ENCODE results near the gene WBP1L.
A peak's percentile ranks its signal among the peaks of the same experiment; 100 is the strongest.
"Not testable (repeated sequence)": the region's sequence is repeated elsewhere in the genome, so short reads cannot be mapped to it uniquely, and the experiment has no call there.

WBP1L gene

DNA sequence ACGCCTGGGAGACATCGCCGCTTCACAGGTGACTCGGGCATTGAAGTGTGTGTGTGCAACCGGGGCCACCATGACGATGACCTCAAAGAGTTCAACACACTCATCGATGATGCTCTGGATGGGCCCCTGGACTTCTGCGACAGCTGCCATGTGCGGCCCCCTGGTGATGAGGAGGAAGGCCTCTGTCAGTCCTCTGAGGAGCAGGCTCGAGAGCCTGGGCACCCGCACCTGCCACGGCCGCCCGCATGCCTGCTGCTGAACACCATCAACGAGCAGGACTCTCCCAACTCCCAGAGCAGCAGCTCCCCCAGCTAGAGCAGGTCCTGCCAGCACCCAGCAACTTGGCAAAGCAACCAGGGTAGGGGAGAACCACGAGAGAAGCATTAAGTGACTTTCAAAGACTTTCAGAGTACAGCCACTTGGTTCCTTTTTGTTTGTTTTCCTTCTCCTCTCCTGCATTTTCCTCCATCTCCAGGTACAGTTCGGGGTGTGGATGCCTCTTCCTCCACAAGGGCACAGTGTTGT is 69.3 kb downstream of the WBP1L start:
- Histone ChIP-seq H3K4me1 (ENCODE audit: control insufficient read depth, insufficient read depth, low read length, unreplicated experiment) (peaks cover 34% of the 10 kb centered on the region), H3K27ac (ENCODE audit: low read depth, low read length) (no peak overlapping the region), H2AFZ (ENCODE audit: low read length, unreplicated experiment) (no peak overlapping the region), H3K4me3 (ENCODE audit: low read depth, low read length) (no peak overlapping the region), H3K79me2 (ENCODE audit: control insufficient read depth, insufficient read depth, low read length, unreplicated experiment) (peaks cover 6% of the 10 kb centered on the region), H3K36me3 (ENCODE audit: insufficient read depth, low read length) (peaks cover 22% of the 10 kb centered on the region; the same call in 1 of the 2 replicates), H3K27me3 (ENCODE audit: insufficient read depth, low read length) (no peaks in the 10 kb centered on the region)

DNA sequence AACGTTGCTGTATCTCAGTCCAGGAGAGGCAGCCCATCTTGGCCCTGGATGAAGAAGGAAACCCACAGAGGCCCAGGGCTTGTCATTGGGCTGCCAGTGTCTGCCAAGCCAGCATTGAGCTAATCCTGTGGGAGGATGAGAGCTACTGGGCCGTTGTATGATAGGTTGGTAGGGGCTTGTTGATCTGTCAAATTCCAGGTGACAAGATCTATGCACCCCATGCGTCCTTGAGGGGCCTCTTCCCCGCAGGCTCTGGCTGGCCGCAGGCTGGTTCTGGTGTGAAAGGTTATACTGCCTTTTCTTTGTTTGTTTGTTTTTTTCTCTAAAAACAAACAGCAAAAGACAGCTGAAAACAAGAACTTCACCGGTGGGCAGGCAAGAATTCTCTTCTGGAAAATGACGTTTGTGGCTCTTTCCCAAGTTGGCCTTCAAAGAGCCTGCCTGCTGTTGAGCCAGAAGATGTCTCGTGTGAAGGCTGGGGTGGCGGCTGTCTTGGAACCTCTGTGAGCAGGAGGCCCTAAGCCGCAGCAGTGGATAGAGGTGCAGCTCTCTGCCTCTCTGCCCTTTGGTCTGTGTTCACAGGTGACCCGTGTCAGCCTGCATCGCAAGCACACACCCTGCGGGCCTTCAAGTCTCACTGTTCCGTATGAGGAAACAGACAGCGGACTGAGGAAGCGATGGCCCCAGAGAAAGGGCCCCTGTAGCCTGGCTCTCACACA is 70.1 kb downstream of the WBP1L start:
- no peaks in the 10 kb centered on the region for H3K27me3 ChIP-seq (ENCODE audit: insufficient read depth, low read length)
- H3K4me3 ChIP-seq (ENCODE audit: low read depth, low read length) = no peak overlapping the region
- H3K79me2 ChIP-seq (ENCODE audit: control insufficient read depth, insufficient read depth, low read length, unreplicated experiment) = peaks cover under 1% of the 10 kb centered on the region
- peak overlapping the region; percentile 89 for H3K27ac ChIP-seq (ENCODE audit: low read depth, low read length)
- H2AFZ ChIP-seq (ENCODE audit: low read length, unreplicated experiment) = no peak overlapping the region
- H3K4me1 ChIP-seq (ENCODE audit: control insufficient read depth, insufficient read depth, low read length, unreplicated experiment) = peaks cover 34% of the 10 kb centered on the region
- H3K36me3 ChIP-seq (ENCODE audit: insufficient read depth, low read length) = peaks cover 22% of the 10 kb centered on the region; the same call in 1 of the 2 replicates

DNA sequence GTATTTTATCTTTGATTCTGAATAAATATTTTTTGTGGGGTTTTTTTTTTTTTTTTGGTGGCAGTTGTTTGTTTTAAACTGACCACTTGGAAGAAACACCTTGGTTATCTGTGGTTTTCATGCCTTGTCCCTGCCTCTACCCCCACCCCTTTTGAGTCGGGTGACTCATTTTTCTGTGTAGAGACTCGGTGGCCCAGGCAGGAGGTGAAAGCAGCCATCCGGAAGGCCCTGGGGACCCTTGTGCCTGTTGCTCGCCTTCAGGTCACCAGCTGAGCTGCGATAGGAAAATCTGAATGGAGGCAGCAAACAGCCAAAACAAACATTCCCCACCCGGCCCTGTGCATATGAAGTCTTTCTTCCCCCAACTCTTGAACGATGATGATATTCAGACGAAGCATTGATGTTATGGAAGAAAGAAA is 70.7 kb downstream of the WBP1L start:
- Histone ChIP-seq H3K27ac (ENCODE audit: low read depth, low read length) (peak overlapping the region; percentile 89), H3K36me3 (ENCODE audit: insufficient read depth, low read length) (peaks cover 22% of the 10 kb centered on the region; the same call in 1 of the 2 replicates)

DNA sequence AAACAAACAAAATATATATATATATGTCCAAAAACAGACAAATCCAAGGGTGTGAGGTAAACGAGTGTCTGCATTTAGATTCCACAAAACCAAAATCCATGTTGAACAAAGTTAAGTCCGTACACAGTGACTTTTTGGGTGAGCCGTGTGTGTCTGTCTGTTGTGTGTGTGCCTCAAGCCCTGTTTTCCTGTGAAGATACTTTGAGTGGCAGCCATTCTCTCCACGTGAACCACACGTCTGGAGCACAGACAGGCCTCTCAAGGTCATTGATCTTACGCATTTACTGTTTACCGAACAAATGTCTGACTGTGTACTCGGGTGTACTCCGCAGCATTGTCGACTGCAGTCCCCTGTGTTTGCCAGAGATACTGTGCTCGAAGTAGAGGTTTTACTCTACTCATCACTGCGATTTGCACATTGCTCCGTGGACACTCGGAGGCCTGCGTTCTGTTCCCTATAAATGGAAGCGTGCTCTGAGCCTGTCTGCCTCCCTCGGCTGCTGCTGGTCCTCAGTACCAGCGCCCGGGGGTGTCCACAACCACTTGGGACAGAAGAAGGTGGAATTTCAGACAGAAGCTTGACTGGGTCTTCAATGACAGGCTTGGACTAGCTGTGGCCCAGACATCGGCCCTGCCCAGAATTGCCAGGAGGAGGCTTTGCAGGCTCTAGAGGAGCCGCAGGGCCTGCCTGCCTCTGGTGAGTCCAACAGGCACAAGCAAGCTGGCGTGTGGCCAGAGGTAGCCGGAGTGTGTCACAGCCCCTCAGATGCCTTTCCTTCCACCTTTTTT is 71.3 kb downstream of the WBP1L start:
- Histone ChIP-seq H3K27me3 (ENCODE audit: insufficient read depth, low read length) (no peaks in the 10 kb centered on the region), H3K4me1 (ENCODE audit: control insufficient read depth, insufficient read depth, low read length, unreplicated experiment) (peaks cover 34% of the 10 kb centered on the region), H3K79me2 (ENCODE audit: control insufficient read depth, insufficient read depth, low read length, unreplicated experiment) (no peaks in the 10 kb centered on the region), H2AFZ (ENCODE audit: low read length, unreplicated experiment) (no peak overlapping the region), H3K4me3 (ENCODE audit: low read depth, low read length) (no peak overlapping the region), H3K27ac (ENCODE audit: low read depth, low read length) (peak overlapping the region; percentile 89), H3K36me3 (ENCODE audit: insufficient read depth, low read length) (peaks cover 18% of the 10 kb centered on the region; the same call in 1 of the 2 replicates)

More for the DNA sequence above, 70.7 kb downstream of the WBP1L start:
- H3K4me3 ChIP-seq (ENCODE audit: low read depth, low read length) = no peak overlapping the region
- no peaks in the 10 kb centered on the region for H3K27me3 ChIP-seq (ENCODE audit: insufficient read depth, low read length)
- peaks cover 34% of the 10 kb centered on the region for H3K4me1 ChIP-seq (ENCODE audit: control insufficient read depth, insufficient read depth, low read length, unreplicated experiment)
- no peaks in the 10 kb centered on the region for H3K79me2 ChIP-seq (ENCODE audit: control insufficient read depth, insufficient read depth, low read length, unreplicated experiment)
- H2AFZ ChIP-seq (ENCODE audit: low read length, unreplicated experiment) = no peak overlapping the region

DNA sequence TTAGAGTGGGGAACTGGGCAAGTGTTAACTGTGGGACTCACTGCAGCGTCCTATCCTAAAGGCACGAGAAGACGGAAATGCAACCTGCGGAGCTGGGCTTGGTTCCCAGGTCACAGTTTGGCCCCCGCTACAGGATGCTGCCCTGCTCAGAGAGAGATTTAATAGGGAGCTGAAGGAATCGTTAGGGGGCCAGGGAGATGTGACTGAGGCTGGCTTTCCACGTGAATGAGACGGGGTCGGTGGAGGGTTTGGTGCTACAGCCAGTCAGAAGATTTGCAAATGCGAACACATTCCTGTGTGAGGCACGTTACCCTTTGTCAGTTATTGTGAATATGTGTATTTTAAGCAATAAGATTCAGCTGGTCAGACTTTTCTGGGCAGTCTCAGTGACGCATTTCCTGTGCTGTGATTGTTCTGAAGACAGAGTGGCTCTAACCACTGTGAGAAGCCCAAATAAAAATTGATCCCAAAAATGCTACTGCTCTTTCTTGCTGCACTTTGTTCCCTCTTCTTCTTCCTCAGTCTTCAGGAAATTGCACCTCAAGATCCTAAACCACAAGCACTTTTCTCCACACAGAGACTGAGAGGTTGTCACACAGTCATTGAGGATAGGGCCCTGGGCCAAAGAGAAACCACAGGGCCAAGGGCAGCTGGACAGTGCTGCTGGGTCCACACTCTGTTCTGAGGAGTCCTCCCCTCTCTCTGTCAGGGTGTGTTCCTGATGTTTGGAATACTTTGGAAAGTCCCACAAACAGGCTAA is 72.2 kb downstream of the WBP1L start:
- Histone ChIP-seq H3K36me3 (ENCODE audit: insufficient read depth, low read length) (peaks cover 18% of the 10 kb centered on the region; the same call in 1 of the 2 replicates), H3K4me1 (ENCODE audit: control insufficient read depth, insufficient read depth, low read length, unreplicated experiment) (peaks cover 34% of the 10 kb centered on the region), H2AFZ (ENCODE audit: low read length, unreplicated experiment) (peak overlapping the region; percentile 65), H3K79me2 (ENCODE audit: control insufficient read depth, insufficient read depth, low read length, unreplicated experiment) (no peaks in the 10 kb centered on the region), H3K4me3 (ENCODE audit: low read depth, low read length) (peak overlapping the region; percentile 2; the same call in 1 of the 2 replicates), H3K27ac (ENCODE audit: low read depth, low read length) (peak overlapping the region; percentile 89), H3K27me3 (ENCODE audit: insufficient read depth, low read length) (no peaks in the 10 kb centered on the region)

DNA sequence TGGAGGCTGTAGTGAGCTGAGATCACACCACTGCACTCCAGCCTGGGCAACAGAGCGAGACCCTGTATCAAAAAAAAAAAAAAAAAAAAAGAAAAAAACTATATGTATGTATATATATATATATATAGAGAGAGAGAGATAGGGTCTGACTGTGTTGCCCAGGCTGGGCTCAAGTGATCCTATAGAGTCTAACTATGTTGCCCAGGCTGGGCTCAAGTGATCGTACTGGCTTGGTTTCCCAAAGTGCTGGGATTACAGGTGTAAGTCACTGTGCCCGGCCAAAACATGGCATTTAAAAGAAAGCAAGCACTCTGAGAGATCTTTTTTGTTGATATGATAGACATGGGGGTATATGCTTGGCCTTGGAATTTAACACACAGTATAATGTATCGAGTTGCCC is 73.4 kb downstream of the WBP1L start:
- peaks cover 34% of the 10 kb centered on the region for H3K4me1 ChIP-seq (ENCODE audit: control insufficient read depth, insufficient read depth, low read length, unreplicated experiment)

DNA sequence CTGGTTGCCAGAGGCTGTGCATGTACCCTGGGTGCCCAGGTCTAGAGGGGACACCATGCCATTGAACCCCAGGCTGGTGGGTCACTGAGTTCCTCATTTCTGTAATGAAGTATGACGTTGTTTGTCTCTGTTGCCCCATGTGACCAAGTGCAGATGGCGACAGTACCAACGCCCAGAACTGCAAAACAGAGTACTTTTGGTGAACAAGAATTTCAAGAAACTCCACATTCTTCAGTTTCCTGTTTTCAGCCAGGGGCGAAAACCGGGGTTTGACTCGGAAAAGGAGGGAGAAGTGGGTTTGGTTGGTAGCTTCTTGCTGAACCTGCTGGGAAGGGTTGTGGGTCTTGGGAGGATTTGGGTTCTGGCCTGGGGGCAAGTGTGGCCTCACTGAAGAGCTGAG is 75.3 kb downstream of the WBP1L start:
- H3K27me3 ChIP-seq (ENCODE audit: insufficient read depth, low read length) = no peaks in the 10 kb centered on the region
- H3K79me2 ChIP-seq (ENCODE audit: control insufficient read depth, insufficient read depth, low read length, unreplicated experiment) = no peaks in the 10 kb centered on the region
- peaks cover 26% of the 10 kb centered on the region for H3K4me1 ChIP-seq (ENCODE audit: control insufficient read depth, insufficient read depth, low read length, unreplicated experiment)
- no peaks in the 10 kb centered on the region for H3K36me3 ChIP-seq (ENCODE audit: insufficient read depth, low read length)
- H3K4me3 ChIP-seq (ENCODE audit: low read depth, low read length) = no peak overlapping the region
- no peak overlapping the region for H2AFZ ChIP-seq (ENCODE audit: low read length, unreplicated experiment)
- H3K27ac ChIP-seq (ENCODE audit: low read depth, low read length) = no peak overlapping the region

More for the DNA sequence above, 73.4 kb downstream of the WBP1L start:
- H3K4me3 ChIP-seq (ENCODE audit: low read depth, low read length) = no peak overlapping the region
- H3K79me2 ChIP-seq (ENCODE audit: control insufficient read depth, insufficient read depth, low read length, unreplicated experiment) = no peaks in the 10 kb centered on the region
- no peaks in the 10 kb centered on the region for H3K27me3 ChIP-seq (ENCODE audit: insufficient read depth, low read length)
- no peak overlapping the region for H2AFZ ChIP-seq (ENCODE audit: low read length, unreplicated experiment)
- peaks cover 18% of the 10 kb centered on the region; the same call in 1 of the 2 replicates for H3K36me3 ChIP-seq (ENCODE audit: insufficient read depth, low read length)
- no peak overlapping the region for H3K27ac ChIP-seq (ENCODE audit: low read depth, low read length)

DNA sequence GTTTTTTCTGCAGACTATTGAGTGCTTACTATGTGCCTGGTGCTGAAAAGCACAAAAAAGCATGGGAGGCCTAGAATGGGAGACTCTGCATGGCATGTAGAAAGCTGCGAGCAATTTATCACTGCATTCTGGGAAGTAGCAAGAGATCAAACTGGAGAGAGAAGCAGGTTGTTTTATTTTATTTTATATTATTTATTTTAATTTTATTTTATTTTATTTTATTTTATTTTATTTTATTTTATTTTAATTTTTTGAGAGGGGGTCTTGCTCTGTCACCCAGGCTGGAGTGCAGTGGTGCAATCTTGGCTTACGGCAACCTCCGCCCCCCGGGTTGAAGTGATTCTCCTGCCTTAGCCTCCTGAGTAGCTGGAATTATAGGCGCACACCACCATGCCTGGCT is 76.3 kb downstream of the WBP1L start:
- not testable (repeated sequence) for H3K27ac ChIP-seq (ENCODE audit: low read depth, low read length); H3K4me3 ChIP-seq (ENCODE audit: low read depth, low read length); H3K79me2 ChIP-seq (ENCODE audit: control insufficient read depth, insufficient read depth, low read length, unreplicated experiment); H3K27me3 ChIP-seq (ENCODE audit: insufficient read depth, low read length); H3K36me3 ChIP-seq (ENCODE audit: insufficient read depth, low read length); H2AFZ ChIP-seq (ENCODE audit: low read length, unreplicated experiment)
- H3K4me1 ChIP-seq (ENCODE audit: control insufficient read depth, insufficient read depth, low read length, unreplicated experiment) = peaks cover 16% of the 10 kb centered on the region

DNA sequence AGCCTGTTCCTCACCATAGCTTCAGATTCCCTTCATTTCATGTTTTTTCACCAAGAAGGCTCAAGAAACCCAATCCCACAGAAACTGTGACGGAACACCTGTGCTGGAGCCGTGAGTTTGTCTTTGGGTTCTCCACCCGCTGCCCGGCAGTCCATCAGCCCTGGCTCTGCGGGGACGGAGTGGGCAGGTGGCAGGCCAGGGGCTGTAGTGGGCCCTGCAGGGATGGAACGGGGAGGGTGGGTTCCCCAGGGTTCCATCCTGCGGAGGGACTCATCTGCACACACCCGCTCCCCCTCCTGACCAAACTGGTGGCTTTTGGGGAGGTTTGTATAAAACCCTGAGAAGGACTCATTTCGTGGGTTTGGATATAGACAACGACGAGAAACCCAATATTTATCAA is 78.5 kb downstream of the WBP1L start:
- Histone ChIP-seq H2AFZ (ENCODE audit: low read length, unreplicated experiment) (no peak overlapping the region), H3K79me2 (ENCODE audit: control insufficient read depth, insufficient read depth, low read length, unreplicated experiment) (no peaks in the 10 kb centered on the region), H3K4me1 (ENCODE audit: control insufficient read depth, insufficient read depth, low read length, unreplicated experiment) (no peaks in the 10 kb centered on the region), H3K27me3 (ENCODE audit: insufficient read depth, low read length) (no peaks in the 10 kb centered on the region), H3K27ac (ENCODE audit: low read depth, low read length) (no peak overlapping the region), H3K36me3 (ENCODE audit: insufficient read depth, low read length) (no peaks in the 10 kb centered on the region), H3K4me3 (ENCODE audit: low read depth, low read length) (no peak overlapping the region)

DNA sequence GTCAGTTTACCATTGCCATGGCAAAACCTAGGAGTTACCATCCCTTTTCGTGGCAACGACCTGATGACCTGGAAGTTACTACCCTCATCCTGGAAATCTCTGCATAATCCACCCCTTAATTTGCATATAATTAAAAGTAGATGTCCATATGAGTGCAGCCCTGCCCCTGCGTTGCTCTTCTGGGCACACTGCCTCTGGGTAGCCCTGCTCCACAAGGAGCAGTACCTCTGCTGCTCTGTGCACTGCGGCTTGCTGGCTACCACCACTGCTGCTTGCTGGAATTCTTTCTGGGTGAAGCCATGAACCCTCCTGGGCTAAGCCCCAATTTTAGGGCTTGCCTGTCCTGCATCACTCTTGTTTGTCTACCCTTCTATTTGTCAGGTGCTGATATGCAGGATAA is 80.9 kb downstream of the WBP1L start:
- H2AFZ ChIP-seq (ENCODE audit: low read length, unreplicated experiment) = no peak overlapping the region
- H3K79me2 ChIP-seq (ENCODE audit: control insufficient read depth, insufficient read depth, low read length, unreplicated experiment) = no peaks in the 10 kb centered on the region
- no peaks in the 10 kb centered on the region for H3K4me1 ChIP-seq (ENCODE audit: control insufficient read depth, insufficient read depth, low read length, unreplicated experiment)
- no peak overlapping the region for H3K27ac ChIP-seq (ENCODE audit: low read depth, low read length)
- no peak overlapping the region for H3K4me3 ChIP-seq (ENCODE audit: low read depth, low read length)
- no peaks in the 10 kb centered on the region for H3K27me3 ChIP-seq (ENCODE audit: insufficient read depth, low read length)
- no peaks in the 10 kb centered on the region for H3K36me3 ChIP-seq (ENCODE audit: insufficient read depth, low read length)
